Ascending aorta (tissue), 2 donors: Measurements from ENCODE around the gene RO60. TPM values are rescaled to one million over a fixed set of nuclear protein-coding genes. Genes with fewer than 3 reads are reported as not detected.
"Not testable (repeated sequence)": the region's sequence is repeated elsewhere in the genome, so short reads cannot be mapped to it uniquely, and the experiment has no call there.

Source experiments
- DNase-seq, 2 donors: peaks; one replicate each; pipeline ENCODE4 v3.0.0-alpha.2; 2019; ENCODE audit warnings: low spot score in 2 of 2
- H3K27ac ChIP-seq, 2 donors: fragments of 200-600 bp; sonication (generic); one replicate each; pipeline ENCODE4 v1.5.1; 2016 to 2017; ENCODE audit warnings: mild to moderate bottlenecking in 1 of 2
- H3K27me3 ChIP-seq: fragments of 200-600 bp; sonication (generic); one replicate; pipeline ENCODE4 v1.5.1; 2017
- H3K36me3 ChIP-seq, 2 donors: fragments of 200-600 bp; sonication (generic); one replicate each; pipeline ENCODE4 v1.5.1; 2016
- H3K4me1 ChIP-seq, 2 donors: fragments of 200-600 bp; sonication (generic); one replicate each; pipeline ENCODE4 v1.5.1; 2016 to 2017; ENCODE audit warnings: mild to moderate bottlenecking in 1 of 2
- H3K4me3 ChIP-seq, 2 donors: fragments of 200-600 bp; sonication (generic); one replicate each; pipeline ENCODE4 v1.5.1; 2016 to 2017; ENCODE audit warnings: mild to moderate bottlenecking in 1 of 2
- H3K9me3 ChIP-seq, 2 donors: fragments of 200-600 bp; sonication (generic); one replicate each; pipeline ENCODE4 v1.5.1; 2016
- CTCF ChIP-seq, 3 experiments: fragments of 200-600 bp in 2 of 3; fragments of 450-650 bp in 1 of 3; sonication (generic) in 2 of 3; IDR thresholded peaks; one replicate each; pipeline ENCODE4 v1.5.1; 2016 to 2019; ENCODE audit warnings: antibody characterized with exemption in 3 of 3, mild to moderate bottlenecking in 1 of 3, moderate library complexity in 1 of 3
- intact Hi-C: fragments of 100-400 bp; cut with DNase I; formaldehyde crosslinking; loops from one replicate; pipeline ENCODE4 v1.15.1; 2023
- total RNA-seq: library from RNA; depleted of rRNA; stranded (reverse); fragments of >200 nt; gene quantifications from one replicate; pipeline ENCODE4 v1.1.0, GENCODE V29; 2016

RO60 gene
- total RNA-seq, 1 donor from 2014 or later, result 56.2 TPM

- DNase-seq, result no peak
- Histone ChIP-seq H3K4me1 (no peaks in the 10 kb centered on the region), H3K9me3 (no peaks in the 10 kb centered on the region), H3K27ac (no peak overlapping the region), H3K4me3 (no peak overlapping the region), H3K36me3 (no peaks in the 10 kb centered on the region), H3K27me3 (no peaks in the 10 kb centered on the region)
- intact Hi-C loops, result loop anchor here (10.0 kb wide), 1 partner anchor 392 kb away; no protein-coding TSS in a partner anchor
- TF ChIP-seq CTCF (IDR thresholded peaks at IDR 0.05), result no peak
These were observed 42.6 kb upstream of the RO60 start for GRCh38 chr1:193016788-193017187.

GRCh38 chr1:193019442-193020026 lies 39.9 kb upstream of the RO60 start:
- Histone ChIP-seq H3K9me3 (no peaks in the 10 kb centered on the region), H3K4me3 (no peak overlapping the region), H3K36me3 (no peaks in the 10 kb centered on the region), H3K27me3 (no peaks in the 10 kb centered on the region), H3K4me1 (no peaks in the 10 kb centered on the region), H3K27ac (no peak overlapping the region)
- DNase-seq, result no peak
- intact Hi-C loops, result loop anchor here (1.0 to 10.0 kb wide), 3 partner anchors 214 to 543 kb away; no protein-coding TSS in a partner anchor
- TF ChIP-seq CTCF (IDR thresholded peaks at IDR 0.05), result peak in 2 of 3 experiments; percentile 49 to 59

- Histone ChIP-seq H3K4me3 (no peak overlapping the region), H3K36me3 (peaks cover 0 to 3% of the 10 kb centered on the region in 2 donors), H3K27ac (no peak overlapping the region), H3K4me1 (no peaks in the 10 kb centered on the region), H3K27me3 (no peaks in the 10 kb centered on the region), H3K9me3 (no peaks in the 10 kb centered on the region)
- DNase-seq, result no peak
- no peak for TF ChIP-seq CTCF (IDR thresholded peaks at IDR 0.05)
- intact Hi-C loops, result no loop called here
These were observed 34.2 kb upstream of the RO60 start for GRCh38 chr1:193025218-193025617.

GRCh38 chr1:193030280-193030679 lies 29.1 kb upstream of the RO60 start:
- H3K27me3 ChIP-seq, result no peaks in the 10 kb centered on the region
- no peaks in the 10 kb centered on the region for H3K9me3 ChIP-seq
- TF ChIP-seq CTCF (IDR thresholded peaks at IDR 0.05), result no peak
- intact Hi-C loops, result no loop called here
- peaks cover 0 to 2% of the 10 kb centered on the region in 2 donors for H3K36me3 ChIP-seq
- H3K4me3 ChIP-seq, result no peak overlapping the region
- DNase-seq, result no peak
- no peak overlapping the region for H3K27ac ChIP-seq
- no peaks in the 10 kb centered on the region for H3K4me1 ChIP-seq

- no peaks in the 10 kb centered on the region for H3K27me3 ChIP-seq
- H3K4me3 ChIP-seq, result no peak overlapping the region
- H3K27ac ChIP-seq, result no peak overlapping the region
- no peak for DNase-seq
- no peaks in the 10 kb centered on the region for H3K36me3 ChIP-seq
- TF ChIP-seq CTCF (IDR thresholded peaks at IDR 0.05), result no peak
- intact Hi-C loops, result no loop called here
- H3K9me3 ChIP-seq, result no peaks in the 10 kb centered on the region
- no peaks in the 10 kb centered on the region for H3K4me1 ChIP-seq
These were observed 28.0 kb upstream of the RO60 start for GRCh38 chr1:193031431-193031830.

GRCh38 chr1:193032643-193033427 lies 26.6 kb upstream of the RO60 start:
- H3K4me1 ChIP-seq, DNase-seq, H3K36me3 ChIP-seq, intact Hi-C loops, H3K4me3 ChIP-seq, H3K9me3 ChIP-seq, H3K27ac ChIP-seq, H3K27me3 ChIP-seq: not testable (repeated sequence)
